GM21526 (cell line): ENCODE results near the gene PCIF1.
"Not testable (repeated sequence)": the region's sequence is repeated elsewhere in the genome, so short reads cannot be mapped to it uniquely, and the experiment has no call there.

Experiments used
- ATAC-seq: cut with Tn5 transposase; IDR thresholded peaks from one replicate; pipeline ENCODE4 v1.9.1; 2021; ENCODE audit warnings: moderate library complexity; ENCODE audit not compliant: unreplicated experiment, low FRiP score

Gene PCIF1

DNA sequence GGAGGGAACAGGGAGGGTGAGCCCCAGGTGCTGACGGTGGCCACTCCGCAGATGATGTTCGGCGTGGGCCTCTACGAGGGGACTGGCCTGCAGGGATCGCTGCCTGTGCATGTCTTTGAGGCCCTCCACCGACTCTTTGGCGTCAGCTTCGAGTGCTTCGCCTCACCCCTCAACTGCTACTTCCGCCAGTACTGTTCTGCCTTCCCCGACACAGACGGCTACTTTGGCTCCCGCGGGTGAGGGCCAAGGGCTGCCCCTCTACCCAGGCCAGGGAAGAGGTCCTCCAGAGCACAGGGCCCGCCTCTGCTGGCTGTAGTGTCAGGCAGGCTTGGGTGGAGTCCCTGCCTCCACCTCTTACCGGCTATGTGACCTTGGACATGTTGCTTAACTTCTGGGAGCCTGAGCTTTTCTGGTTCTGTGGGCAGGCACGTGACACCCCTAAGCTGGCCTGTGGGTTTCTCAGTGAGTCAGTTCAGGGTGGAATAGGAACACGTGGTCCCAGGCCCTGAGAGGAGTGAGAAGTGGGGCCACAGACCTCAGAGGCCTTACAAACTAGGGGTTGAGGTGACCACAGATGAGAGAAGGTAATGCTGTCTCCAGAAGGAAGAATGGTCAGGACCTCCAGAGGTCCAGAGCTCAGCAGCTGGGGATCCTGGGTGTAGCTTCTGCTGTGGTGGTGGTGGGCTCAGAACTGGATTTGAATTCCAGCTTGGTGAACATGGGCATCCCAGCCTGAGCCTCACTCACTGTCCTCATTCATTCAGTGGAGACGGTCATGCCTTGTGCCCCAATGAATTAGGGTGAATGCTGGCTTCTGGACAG, 11.9 kb downstream of the PCIF1 start:
- ATAC-seq: no peak

DNA sequence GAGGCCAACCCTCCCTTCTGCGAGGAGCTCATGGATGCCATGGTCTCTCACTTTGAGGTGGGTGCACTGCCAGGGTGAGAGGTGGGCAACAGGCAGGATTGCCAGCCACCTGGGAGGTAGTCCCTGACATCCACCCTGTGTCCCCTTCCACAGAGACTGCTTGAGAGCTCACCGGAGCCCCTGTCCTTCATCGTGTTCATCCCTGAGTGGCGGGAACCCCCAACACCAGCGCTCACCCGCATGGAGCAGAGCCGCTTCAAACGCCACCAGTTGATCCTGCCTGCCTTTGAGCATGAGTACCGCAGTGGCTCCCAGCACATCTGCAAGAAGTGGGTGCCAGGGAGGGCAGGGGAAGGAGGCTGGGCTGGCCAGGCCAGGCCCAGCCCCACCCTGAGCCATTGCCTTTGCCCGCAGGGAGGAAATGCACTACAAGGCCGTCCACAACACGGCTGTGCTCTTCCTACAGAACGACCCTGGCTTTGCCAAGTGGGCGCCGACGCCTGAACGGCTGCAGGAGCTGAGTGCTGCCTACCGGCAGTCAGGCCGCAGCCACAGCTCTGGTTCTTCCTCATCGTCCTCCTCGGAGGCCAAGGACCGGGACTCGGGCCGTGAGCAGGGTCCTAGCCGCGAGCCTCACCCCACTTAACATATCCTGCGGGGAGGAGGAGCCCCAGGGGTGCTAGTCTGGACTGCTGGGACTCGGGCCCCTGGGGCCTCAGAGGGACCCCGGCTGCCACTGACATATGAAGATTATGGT, 12.8 kb downstream of the PCIF1 start:
- no peak for ATAC-seq

DNA sequence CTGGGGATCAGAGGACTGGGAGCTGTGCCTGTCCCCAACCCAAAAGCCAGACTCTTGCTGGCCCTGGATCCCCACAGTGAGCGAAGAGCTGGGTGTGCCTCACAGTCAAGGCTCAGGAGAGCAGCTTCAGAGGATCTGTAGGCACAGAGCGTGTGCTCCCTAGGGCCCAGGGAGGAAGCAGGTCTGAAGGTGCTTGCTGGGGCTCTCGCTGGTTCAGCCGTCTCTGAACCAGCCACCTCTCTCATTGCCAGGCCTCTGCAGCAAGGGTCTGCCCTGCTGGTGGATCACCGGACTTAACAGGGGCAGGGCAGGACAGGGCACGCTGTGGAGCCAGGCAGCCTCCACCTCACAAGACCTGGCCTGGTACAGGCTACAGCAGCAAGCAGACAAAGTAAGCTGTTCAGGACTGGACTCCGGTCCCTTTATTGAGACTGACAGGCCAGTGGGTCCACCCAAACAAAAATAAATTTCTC, 13.8 kb downstream of the PCIF1 start:
- ATAC-seq: no peak

DNA sequence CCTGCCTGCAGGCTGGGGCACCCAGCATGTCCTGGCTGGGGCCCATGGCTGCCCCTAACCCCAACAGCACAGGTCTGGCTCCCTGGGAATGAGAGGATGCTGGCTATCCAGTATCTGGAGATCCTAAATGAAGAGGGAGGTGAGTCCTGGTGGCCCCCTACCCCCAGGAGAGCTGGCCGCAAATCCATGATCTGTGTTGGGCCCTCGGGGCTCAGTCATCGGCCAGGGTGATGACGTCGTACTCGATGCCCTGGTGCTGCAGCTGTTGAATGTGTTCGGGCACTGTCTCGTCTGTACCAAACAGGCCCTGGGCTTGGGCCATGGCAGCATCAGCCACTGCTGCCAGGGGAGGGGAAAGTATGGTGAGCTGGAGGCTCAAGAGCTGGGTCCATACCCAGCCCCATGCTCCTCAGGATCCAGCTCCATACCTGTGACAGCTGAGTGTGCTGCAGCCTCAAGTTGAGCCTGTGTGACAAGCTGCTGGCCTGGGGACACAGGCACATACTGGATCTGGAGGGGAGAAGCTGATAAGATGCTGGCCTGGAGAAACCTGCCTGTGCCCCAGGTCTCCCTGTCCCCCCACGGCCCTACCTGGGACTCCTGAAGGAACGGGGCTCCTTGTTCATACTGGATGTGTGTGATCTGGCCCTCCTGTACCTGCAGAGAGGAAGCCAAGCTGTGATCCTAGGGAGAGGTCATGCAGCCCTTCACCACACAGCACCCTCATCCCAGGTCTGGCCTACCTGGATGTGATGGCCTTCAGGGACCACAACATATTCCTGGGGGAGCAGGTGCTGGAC, 14.5 kb downstream of the PCIF1 start:
- ATAC-seq: no peak

GRCh38 chr20:45949542-45950329, 15.3 kb downstream of the PCIF1 start:
- ATAC-seq: no peak

- no peak for ATAC-seq
These were observed 15.8 kb downstream of the PCIF1 start for GRCh38 chr20:45950330-45950646.

- ATAC-seq: no peak
These were observed 17.7 kb downstream of the PCIF1 start for GRCh38 chr20:45951925-45952834.

DNA sequence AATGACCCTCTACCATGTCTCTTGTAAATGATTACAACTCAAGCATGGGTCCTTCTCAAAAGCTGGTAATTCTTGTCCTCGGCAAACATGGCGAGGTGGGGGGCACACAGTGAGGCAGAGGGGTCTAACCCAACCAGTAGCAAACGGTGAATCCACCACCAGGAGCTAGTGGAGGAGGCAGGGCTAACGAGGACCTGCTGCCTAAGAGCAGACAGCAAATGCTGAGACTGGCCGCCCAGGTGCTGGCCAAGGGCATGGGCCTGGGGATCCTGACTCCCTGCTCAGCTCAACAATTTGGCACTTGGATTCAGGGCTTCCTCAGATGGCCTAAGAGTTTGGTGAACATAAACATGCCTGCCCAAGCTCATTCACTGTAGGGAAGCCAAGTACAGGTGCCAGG, 18.4 kb downstream of the PCIF1 start:
- no peak for ATAC-seq

DNA sequence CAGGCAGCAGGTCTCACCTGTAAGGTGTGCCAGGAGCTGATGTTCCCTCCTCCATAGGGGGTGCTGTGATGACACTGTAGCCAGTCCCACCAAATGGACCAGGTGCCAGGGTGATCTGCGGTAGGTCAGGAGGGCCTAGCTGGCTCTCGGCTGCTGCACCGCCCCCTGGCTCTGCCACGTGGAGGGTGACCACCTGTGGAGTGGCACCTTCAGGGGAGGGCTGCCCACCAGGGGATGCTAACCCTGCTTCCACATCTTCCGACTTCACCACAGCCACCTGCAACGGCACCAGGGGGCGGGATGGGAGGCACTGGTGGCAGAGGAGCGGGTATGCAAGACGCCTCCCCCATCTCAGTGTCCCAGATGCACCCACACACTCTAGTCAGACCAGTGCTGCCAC, 19.2 kb downstream of the PCIF1 start:
- no peak for ATAC-seq

GRCh38 chr20:45956326-45956725, 21.8 kb downstream of the PCIF1 start:
- not testable (repeated sequence) for ATAC-seq

DNA sequence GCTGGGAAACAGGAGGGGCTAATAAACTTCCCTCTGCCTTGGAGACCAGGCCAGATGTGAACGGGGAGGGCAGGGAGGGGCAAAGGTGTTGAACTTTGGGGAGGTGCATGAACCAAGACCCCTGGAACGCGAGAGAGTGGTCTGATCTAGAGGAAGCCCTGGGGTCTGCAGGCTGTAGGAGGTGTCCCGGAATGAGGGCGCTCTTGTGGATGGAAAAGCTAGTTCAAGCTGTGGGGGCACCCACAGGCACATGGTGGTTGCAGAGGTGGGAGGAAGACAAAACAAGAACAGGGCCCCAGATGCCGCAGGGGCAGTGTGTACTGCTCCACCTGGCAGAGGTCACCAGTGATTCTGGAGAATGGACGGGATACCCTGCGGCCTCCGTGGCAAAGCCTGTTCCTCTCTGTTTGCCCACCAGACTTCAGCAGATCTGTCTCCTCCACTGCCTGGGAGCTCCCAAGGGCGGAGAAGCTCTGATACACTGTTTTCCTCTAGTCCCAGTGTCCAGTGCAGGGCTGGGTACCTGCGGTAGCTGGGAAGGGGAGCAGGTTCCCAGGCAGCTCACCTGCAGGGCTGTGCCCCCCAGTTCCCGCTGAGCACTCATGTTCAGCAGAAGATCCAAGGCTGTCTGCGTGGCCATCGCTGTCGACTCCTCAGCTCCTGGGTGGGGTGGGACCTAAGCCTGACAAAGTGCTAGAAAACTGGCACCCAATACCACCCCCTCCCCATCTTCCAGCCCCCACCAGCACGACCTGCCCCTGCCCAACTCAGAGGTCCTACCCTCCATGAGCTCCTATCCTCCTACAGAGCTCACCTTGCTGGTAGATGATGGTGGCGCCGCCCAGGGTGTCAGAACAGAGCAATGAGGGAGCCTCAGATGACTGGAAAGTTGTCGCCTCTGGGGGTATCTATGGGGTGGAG, 22.8 kb downstream of the PCIF1 start:
- no peak for ATAC-seq

DNA sequence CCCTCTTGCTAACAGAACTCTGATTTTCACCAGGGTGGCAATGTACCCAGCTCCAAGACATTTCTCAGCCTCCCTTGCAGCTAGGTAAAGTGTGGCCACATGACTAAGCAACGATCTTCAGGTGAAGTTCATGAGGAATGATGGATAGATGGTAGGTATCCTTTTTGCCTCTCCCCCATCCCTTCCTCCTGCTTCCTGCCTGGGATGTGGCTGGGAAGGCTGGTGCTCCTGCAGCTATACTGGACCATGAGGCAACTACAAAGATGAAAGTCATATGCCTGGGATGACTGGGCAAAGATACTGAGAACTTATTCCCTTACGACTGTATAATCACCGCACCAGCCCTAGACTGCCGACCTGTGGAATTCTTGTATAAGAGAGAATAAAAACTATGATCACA, 24.1 kb downstream of the PCIF1 start:
- no peak for ATAC-seq

- no peak for ATAC-seq
These were observed 24.6 kb downstream of the PCIF1 start for GRCh38 chr20:45959126-45959525.

- ATAC-seq: no peak
These were observed 25.6 kb downstream of the PCIF1 start for GRCh38 chr20:45959956-45960630.

DNA sequence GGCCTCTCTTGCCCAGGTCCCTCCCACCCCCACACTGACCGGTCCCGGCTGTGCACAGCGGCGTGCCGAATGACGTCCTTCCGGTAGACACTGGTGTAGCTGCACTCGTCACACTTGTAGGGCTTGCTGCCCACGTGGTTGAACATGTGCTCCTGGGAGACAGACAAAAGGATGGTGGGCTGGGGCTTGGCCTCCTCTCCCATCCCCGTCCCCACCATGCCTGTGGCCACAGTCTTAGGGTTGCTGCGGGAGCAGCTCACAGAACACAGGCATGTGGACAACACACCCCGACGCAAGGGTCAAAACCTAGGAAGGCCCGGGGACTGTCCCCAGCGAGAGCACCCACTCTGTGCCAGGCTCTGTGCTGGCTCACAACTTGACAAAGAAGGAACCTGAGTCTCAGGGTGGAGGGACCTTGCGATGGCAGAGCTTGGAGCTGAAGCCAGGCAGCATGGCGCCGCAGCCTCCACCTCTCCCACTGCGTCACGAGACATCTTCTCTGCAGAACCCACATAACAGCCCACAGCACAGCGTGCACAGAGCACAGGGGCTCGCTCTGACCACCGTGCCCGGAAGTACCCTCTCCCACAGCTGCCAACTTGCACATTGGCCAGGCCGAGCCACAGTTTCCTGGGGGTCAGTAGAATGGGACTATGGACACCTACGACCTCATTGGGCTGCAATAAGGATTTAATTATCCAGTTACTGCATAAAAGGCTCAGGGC, 27.7 kb downstream of the PCIF1 start:
- no peak for ATAC-seq

DNA sequence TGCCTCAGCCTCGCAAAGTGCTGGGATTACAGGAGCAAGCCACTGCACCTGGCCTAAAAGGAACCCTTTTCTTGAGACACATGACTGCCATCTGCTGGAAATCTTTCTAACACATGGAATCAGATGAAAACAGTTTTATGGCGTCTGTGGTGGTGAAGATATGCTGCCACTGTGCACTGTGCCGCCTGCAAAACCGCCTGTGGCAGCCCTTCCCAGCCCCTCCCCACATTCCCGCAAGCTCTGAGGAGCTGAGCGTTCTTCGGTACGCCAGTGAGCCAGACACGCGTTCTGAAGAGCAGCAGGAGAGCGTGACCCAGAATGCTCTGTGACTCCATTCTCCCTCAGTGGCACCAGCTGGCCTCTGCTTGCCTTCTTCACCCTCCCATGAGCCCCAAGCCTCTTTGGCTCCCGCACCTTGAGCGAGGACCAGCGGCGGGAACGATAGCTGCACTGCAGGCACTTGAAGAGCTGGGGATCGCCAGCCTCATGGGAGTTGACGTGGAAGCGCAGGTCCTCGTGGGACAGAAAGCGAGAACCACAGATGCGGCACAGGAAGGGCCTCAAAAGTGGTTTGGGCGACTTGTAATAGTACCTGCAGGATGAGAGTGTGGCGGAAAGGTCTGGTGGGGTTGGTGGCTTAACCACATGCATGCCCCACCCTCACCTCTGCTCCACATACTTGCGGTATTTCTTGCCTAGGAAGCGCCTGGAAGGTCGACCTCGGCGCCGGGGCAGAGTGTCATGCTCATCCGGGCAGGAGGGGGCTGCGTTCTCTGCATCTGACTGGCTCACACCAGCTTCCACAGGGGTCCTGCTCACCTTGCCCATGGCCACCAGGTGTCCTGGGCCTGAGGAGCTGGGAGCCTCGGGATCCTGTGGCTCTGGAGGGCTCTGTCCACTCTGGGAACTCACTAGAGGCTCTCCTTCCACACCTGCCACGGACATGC, 28.8 kb downstream of the PCIF1 start:
- no peak for ATAC-seq
